GM23338 (cell line): ENCODE results near the gene SLCO4A1.

Source experiments
- CREB1 ChIP-seq: fragments of 250-450 bp; sonication (Bioruptor Pico); IDR thresholded peaks from 2 replicates; pipeline ENCODE4 v1.5.0; 2020; ENCODE audit warnings: low read depth, mild to moderate bottlenecking, moderate library complexity
- ETS1 ChIP-seq: IDR thresholded peaks from 2 replicates; pipeline ENCODE4 v1.6.1; 2016; ENCODE audit warnings: antibody characterized with exemption
- EZH2phosphoT487 ChIP-seq: fragments of 200-600 bp; sonication (generic); IDR thresholded peaks from one replicate; pipeline ENCODE4 v1.8.1; 2018; ENCODE audit warnings: antibody characterized with exemption; ENCODE audit not compliant: unreplicated experiment
- REST ChIP-seq: IDR thresholded peaks from one replicate; pipeline ENCODE4 v1.6.1; 2018; ENCODE audit warnings: antibody characterized with exemption; ENCODE audit not compliant: unreplicated experiment
- TF ChIP-seq, protein P1 (sequence below), 2 experiments: fragments of 200-600 bp in 1 of 2; sonication (generic) in 1 of 2; conservative IDR thresholded peaks; 2 replicates each; pipeline versions ENCODE4 v1.5.1 to v1.6.1; 2016 to 2017; ENCODE audit warnings: antibody characterized with exemption in 2 of 2, low read depth in 2 of 2, mild to moderate bottlenecking in 2 of 2, moderate library complexity in 1 of 2

GRCh38 chr20:62642666-62643520, 590 bp downstream of the SLCO4A1 start:
- TF ChIP-seq, protein P1, sequence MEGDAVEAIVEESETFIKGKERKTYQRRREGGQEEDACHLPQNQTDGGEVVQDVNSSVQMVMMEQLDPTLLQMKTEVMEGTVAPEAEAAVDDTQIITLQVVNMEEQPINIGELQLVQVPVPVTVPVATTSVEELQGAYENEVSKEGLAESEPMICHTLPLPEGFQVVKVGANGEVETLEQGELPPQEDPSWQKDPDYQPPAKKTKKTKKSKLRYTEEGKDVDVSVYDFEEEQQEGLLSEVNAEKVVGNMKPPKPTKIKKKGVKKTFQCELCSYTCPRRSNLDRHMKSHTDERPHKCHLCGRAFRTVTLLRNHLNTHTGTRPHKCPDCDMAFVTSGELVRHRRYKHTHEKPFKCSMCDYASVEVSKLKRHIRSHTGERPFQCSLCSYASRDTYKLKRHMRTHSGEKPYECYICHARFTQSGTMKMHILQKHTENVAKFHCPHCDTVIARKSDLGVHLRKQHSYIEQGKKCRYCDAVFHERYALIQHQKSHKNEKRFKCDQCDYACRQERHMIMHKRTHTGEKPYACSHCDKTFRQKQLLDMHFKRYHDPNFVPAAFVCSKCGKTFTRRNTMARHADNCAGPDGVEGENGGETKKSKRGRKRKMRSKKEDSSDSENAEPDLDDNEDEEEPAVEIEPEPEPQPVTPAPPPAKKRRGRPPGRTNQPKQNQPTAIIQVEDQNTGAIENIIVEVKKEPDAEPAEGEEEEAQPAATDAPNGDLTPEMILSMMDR (conservative IDR thresholded peaks at IDR 0.05; ENCODE audit: low read depth in 2 of 2): no peak
- TF ChIP-seq CREB1 (CRISPR knock-in tag) (no peak), EZH2phosphoT487 (no peak), REST (no peak), ETS1 (no peak)
